GM18517 (cell line): ENCODE measurements around the gene MAP3K15.
"Not testable (repeated sequence)": the region's sequence is repeated elsewhere in the genome, so short reads cannot be mapped to it uniquely, and the experiment has no call there.

ENCODE experiments used
- ATAC-seq: cut with Tn5 transposase; IDR thresholded peaks from one replicate; pipeline ENCODE4 v1.9.1; 2021; ENCODE audit warnings: mild to moderate bottlenecking, moderate library complexity; ENCODE audit not compliant: unreplicated experiment

Gene MAP3K15

GRCh38 chrX:19422661-19423060 is 92.6 kb downstream of the MAP3K15 start:
- ATAC-seq = not testable (repeated sequence)

GRCh38 chrX:19410259-19410658 is 105.0 kb downstream of the MAP3K15 start:
- ATAC-seq = no peak

GRCh38 chrX:19403696-19404095 is 111.6 kb downstream of the MAP3K15 start:
- no peak for ATAC-seq

GRCh38 chrX:19392703-19393102 is 122.6 kb downstream of the MAP3K15 start:
- ATAC-seq = no peak

- ATAC-seq = no peak
Measured at GRCh38 chrX:19392078-19392477, 123.2 kb downstream of the MAP3K15 start.

- ATAC-seq = no peak
Measured at GRCh38 chrX:19389227-19389845, 126.0 kb downstream of the MAP3K15 start.

- no peak for ATAC-seq
Measured at GRCh38 chrX:19388741-19389140, 126.6 kb downstream of the MAP3K15 start.

GRCh38 chrX:19388064-19388679 is 127.1 kb downstream of the MAP3K15 start:
- ATAC-seq = no peak

- no peak for ATAC-seq
Measured at GRCh38 chrX:19386679-19387078, 128.6 kb downstream of the MAP3K15 start.

GRCh38 chrX:19382555-19383145 is 132.7 kb downstream of the MAP3K15 start:
- no peak for ATAC-seq

- ATAC-seq = no peak
Measured at GRCh38 chrX:19381326-19381725, 134.0 kb downstream of the MAP3K15 start.

GRCh38 chrX:19377799-19378198 is 137.5 kb downstream of the MAP3K15 start:
- no peak for ATAC-seq

- ATAC-seq = no peak
Measured at GRCh38 chrX:19375546-19375945, 139.8 kb downstream of the MAP3K15 start.

- ATAC-seq = no peak
Measured at GRCh38 chrX:19373351-19373891, 141.9 kb downstream of the MAP3K15 start.

GRCh38 chrX:19372547-19373331 is 142.6 kb downstream of the MAP3K15 start:
- ATAC-seq = peak; percentile 23

GRCh38 chrX:19372170-19372546 is 143.2 kb downstream of the MAP3K15 start:
- ATAC-seq = peak; percentile 63

- no peak for ATAC-seq
Measured at GRCh38 chrX:19370061-19370460, 145.2 kb downstream of the MAP3K15 start.

GRCh38 chrX:19368576-19368975 is 146.7 kb downstream of the MAP3K15 start:
- ATAC-seq = no peak

- ATAC-seq = no peak
Measured at GRCh38 chrX:19361701-19362100, 153.6 kb downstream of the MAP3K15 start.

- no peak for ATAC-seq
Measured at GRCh38 chrX:19360903-19361302, 154.4 kb downstream of the MAP3K15 start.

- ATAC-seq = no peak
Measured at GRCh38 chrX:19358521-19358920, 156.8 kb downstream of the MAP3K15 start.
